Urothelium cell line (cell line): ENCODE measurements around the gene SLC6A2.
"Not testable (repeated sequence)": the region's sequence is repeated elsewhere in the genome, so short reads cannot be mapped to it uniquely, and the experiment has no call there.

Experiments used
- DNase-seq: peaks from one replicate; pipeline ENCODE4 v3.0.0; 2011; ENCODE audit warnings: low spot score, mixed read lengths
- FAIRE-seq: peaks from 2 replicates; lab custom pipeline; 2011; peaks lifted over from hg19 to GRCh38; lab: Jason Lieb, UNC

The SLC6A2 gene

DNA sequence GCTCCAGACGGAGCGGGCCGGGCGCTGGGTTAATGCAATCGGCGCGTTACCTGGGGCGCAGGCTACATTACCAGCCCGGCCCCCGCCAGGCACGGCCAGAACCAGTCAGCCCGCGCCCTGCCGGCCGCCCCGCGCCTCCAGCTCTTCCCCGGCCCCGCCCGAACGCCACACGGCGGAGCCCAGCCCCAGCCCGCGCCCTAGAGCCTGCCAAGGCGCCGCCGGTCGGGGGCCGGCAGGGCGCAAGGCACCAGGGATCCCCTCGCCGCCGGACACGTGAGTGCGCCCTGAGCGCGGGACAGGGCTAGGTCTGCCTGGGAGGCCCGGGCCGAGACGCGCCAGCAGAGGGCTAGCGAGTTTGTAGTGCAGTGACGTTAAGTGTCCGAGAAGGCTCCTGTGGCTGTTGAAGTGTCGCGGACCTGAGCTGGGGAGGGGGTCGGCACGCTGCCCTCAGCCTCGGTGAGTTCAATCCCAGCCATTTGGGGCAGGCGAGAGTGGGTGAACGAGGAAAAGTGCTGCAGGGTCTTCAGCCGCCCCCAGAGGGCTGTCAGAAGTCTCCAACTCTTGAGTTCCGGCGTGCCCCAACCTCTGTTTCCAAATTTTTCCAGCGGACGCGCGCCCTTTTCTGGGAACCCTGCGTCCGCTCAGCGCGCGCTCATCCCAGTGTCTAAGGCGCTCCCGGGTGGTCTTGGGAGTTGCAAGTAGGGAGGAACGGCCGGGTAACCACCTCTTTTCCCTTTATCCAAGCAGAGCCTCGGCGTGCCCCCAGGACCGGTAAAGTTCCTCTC is at the start of gene SLC6A2:
TSS of gene SLC6A2 (plus strand) at position 92 of the 785 bp plus-strand sequence. CDS start 707 bp downstream, outside the sequence.
- peak; percentile 44 for DNase-seq
- no peak for FAIRE-seq

DNA sequence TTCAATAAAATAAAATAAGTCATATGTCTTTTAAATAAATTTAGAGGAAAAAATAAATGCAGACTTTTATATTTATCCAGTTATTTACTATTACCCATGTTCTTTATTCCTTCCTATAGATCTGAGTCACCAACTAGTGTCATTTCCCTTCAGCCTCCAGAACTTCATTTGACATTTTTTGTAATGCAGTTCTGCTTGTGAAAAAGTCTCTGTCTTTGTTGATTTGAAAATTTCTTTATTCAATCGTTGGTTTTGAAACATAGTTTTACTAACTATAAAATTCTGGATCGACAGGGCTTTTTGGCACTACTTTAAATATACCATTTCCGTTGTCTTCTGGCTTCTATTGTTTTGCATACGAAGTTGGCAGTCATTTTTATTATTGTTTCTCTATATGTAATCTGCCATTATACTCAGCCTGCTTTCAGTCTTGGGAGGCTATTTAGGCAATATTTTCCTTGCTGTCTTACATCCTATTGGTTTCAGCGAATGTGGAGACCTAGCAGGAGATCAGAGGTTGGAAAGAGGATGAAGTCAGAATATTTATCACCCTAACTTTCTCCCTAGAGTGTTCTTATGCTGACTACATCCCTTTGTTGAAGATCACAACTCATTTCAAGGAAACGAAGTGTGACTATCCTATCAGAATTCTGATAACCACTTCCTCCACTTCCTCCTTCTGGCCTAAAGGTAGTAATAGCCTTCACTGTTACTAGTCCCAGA is 42.0 kb upstream of the SLC6A2 start:
- no peak for DNase-seq
- FAIRE-seq: no peak

DNA sequence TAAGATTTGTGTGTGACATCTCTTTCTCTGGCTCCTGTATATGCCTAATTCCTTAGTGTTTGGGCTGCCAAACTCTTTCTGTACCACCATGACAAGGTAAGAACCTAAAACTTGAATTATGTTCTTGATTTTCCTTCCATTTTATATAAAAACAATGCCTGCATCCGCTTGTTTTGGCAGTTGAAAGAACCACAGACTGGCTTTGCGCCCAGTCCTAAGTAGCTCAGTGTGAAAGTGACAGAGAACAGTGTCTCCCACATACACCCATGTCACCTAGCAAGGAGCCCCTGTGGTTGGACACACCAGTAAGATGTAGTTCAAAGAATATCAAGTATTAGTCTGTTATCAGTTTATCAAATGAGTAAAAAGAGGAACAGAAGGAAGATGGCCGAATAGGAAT is 40.7 kb upstream of the SLC6A2 start:
- DNase-seq: no peak
- FAIRE-seq: no peak

- DNase-seq, FAIRE-seq: not testable (repeated sequence)
Observed at GRCh38 chr16:55615670-55616069, 40.1 kb upstream of the SLC6A2 start.

GRCh38 chr16:55621771-55622170 is 34.0 kb upstream of the SLC6A2 start:
- FAIRE-seq (no peak), DNase-seq (no peak)

GRCh38 chr16:55622272-55622671 is 33.5 kb upstream of the SLC6A2 start:
- FAIRE-seq (no peak), DNase-seq (no peak)

- DNase-seq: peak; percentile 60
- no peak for FAIRE-seq
Observed at GRCh38 chr16:55622930-55623561, 32.7 kb upstream of the SLC6A2 start.

GRCh38 chr16:55623640-55624039 is 32.1 kb upstream of the SLC6A2 start:
- FAIRE-seq (no peak), DNase-seq (no peak)

GRCh38 chr16:55624696-55625095 is 31.1 kb upstream of the SLC6A2 start:
- FAIRE-seq (no peak), DNase-seq (no peak)

GRCh38 chr16:55625843-55626242 is 29.9 kb upstream of the SLC6A2 start:
- FAIRE-seq (no peak), DNase-seq (no peak)

DNA sequence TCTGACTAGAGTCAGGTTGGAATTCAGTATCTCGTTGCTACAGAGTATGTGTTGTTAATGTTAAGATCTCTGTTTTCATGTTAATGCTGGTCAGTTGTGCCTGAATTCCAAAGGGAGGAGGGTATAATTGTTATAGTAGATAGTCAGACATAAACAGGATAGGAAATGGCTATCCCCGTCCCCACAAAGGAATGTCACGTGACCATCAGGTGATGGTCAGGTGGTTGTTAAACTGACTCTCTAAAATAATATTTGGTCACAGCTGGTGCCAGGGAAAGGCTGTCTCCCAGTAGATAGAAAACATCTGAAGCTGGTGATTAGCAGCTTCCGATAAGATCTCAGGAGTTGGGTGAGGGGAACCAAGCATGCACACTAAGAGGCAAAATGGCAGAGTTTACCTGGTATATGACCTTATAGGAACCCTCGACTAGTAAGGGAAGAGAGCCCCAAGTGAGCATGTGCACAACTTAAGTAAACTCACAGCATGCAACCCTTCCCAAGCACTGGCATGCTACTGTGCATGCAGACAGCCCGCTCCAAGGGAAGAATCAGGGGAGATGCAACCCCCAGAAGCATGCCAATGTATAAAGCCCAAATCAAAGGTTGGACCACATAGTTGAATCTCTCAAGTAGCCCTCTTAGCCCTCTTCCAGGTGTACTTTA is 27.4 kb upstream of the SLC6A2 start:
- DNase-seq (no peak), FAIRE-seq (no peak)

GRCh38 chr16:55630774-55631173 is 25.0 kb upstream of the SLC6A2 start:
- FAIRE-seq: no peak

DNA sequence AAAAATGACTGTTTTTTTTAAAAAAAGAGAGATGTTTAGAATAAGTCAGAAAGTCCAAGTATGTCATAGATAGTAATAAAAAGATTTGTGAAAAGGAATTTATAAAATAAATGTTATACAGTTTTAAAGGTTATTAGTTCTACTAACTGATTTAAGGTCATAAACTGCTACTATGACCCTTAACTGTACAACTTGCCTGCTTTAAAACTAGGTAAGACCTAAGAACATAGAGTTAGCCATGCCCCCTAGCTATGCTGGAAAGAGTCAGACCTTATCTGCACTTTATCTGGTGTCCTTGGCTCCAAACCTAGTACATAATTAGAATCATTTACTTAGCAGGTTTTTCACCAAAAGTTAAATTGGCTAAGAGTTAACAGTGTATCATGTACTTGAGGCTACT is 23.5 kb upstream of the SLC6A2 start:
- FAIRE-seq (no peak), DNase-seq (no peak)

More at GRCh38 chr16:55630774-55631173, 25.0 kb upstream of the SLC6A2 start:
- DNase-seq: no peak

DNA sequence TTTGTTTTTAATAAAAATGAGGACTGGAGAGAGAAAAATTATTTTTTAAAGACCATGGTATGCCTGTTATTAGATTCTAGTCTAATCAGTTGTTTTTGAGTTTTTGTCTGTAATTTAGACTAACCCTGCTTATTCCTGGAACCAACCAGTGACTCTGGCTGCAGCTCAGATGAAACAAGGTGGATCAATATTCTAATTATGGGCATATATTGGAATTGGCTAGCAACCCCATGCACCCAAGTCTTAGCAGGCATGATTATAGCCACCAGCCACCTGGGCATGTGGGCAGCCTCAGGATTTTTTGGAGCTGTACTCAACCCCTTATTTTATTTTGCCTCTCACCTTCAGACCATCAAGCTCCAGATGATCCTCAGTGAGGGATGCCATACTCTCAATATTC is 21.6 kb upstream of the SLC6A2 start:
- FAIRE-seq (no peak), DNase-seq (no peak)

DNA sequence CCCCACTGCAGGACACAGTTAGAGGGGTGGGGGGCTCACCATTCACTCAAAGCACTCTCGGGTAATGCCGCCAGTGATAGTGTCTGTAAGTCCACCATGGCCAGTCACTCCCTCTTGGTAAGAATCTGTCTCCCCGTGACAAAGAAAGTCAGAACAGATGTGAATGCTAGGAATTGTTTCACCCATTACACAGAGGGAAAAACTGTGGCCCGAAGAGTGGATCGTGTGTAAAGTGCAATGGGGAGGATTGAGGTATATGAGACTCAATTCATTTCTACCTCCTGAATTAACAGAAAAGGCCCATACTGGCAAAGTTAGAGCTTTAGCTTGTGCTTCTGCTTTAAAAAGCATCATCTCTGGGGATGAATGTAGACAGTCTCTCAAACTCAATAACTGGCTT is 17.5 kb upstream of the SLC6A2 start:
- FAIRE-seq (no peak), DNase-seq (no peak)

GRCh38 chr16:55640701-55641327 is 15.0 kb upstream of the SLC6A2 start:
- DNase-seq: no peak
- FAIRE-seq: no peak

DNA sequence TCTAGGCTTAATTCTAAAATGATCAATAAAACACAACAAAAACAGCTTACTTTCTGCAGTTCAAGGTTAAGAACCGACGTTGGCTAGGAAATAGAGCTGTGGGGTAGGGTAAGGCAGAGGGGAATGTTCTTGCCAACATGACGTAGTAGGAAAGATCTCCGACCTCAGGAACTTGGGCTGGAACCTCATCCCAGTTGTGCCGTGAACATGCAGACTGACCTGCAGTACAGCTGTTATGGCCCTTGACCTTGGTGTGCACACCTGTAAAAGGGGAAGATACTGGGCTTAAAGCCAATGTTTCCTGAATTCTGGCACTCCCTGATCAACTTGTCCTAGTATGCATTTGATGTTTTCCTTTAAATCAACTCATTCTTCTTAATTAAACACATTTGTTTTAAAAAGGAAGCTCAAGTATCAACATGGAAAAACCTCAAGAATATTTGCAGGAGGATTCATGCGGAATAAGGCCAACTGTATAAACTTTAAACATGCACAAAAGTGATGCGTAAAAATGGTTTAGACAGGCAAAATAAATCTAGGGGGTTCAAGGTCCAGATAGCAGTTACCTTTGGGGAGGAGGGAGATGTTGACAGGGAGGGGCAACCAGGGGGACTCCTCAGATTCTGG is 14.2 kb upstream of the SLC6A2 start:
- FAIRE-seq: no peak
- DNase-seq: no peak

GRCh38 chr16:55642611-55643010 is 13.2 kb upstream of the SLC6A2 start:
- FAIRE-seq (no peak), DNase-seq (no peak)

- FAIRE-seq: no peak
Observed at GRCh38 chr16:55643161-55643970, 12.4 kb upstream of the SLC6A2 start.

More at GRCh38 chr16:55643161-55643970, 12.4 kb upstream of the SLC6A2 start:
- no peak for DNase-seq
